Measurements from ENCODE around the gene PTPRM. TPM values are rescaled to one million over a fixed set of nuclear protein-coding genes. Genes with fewer than 3 reads are reported as not detected.

PTPRM gene
- polyA plus RNA-seq, 3 donors, result 0.04 to 2.1 (median 0.66) TPM

GRCh38 chr18:8011906-8012305 lies 444.8 kb downstream of the PTPRM start:
- Mint-ChIP-seq H3K4me3 (no peak overlapping the region), H3K36me3 (no peaks in the 10 kb centered on the region), H3K9me3 (peaks cover 0 to 4% (median 2%) of the 10 kb centered on the region in 7 donors), H3K27me3 (ENCODE audit: low read depth in 3 of 3) (peaks cover 0 to 2% (median 2%) of the 10 kb centered on the region in 3 donors), H3K4me1 (no peaks in the 10 kb centered on the region), H3K27ac (no peak overlapping the region)
- no peak for TF ChIP-seq CTCF (IDR thresholded peaks at IDR 0.05)
- H3K9me3 ChIP-seq (replicated peaks in 1 of 2; ENCODE audit: control insufficient read depth in 1 of 2, insufficient read depth in 1 of 2, low read length in 2 of 2), result no peaks in the 10 kb centered on the region
- H3K4me2 ChIP-seq (replicated peaks; ENCODE audit: extremely low read depth, low read length, poor library complexity, severe bottlenecking), result no peak overlapping the region
- DNase-seq, result no peak
- no peak overlapping the region for H3K9ac ChIP-seq (ENCODE audit: insufficient read depth, low read length, poor library complexity, severe bottlenecking)
- H3K36me3 ChIP-seq (replicated peaks in 1 of 2; ENCODE audit: control insufficient read depth in 1 of 2, insufficient read depth in 2 of 2, low read length in 2 of 2), result no peaks in the 10 kb centered on the region
- no peaks in the 10 kb centered on the region for H4K20me1 ChIP-seq (ENCODE audit: insufficient read depth, low read length)
- intact Hi-C loops (cut with micrococcal nuclease), result no loop called here
- H3K27ac ChIP-seq (ENCODE audit: low read depth in 1 of 2, low read length in 2 of 2), result no peak overlapping the region
- no peaks in the 10 kb centered on the region for H3K27me3 ChIP-seq (ENCODE audit: control insufficient read depth in 2 of 2, insufficient read depth in 2 of 2, low read length in 2 of 2)
- no peaks in the 10 kb centered on the region for H3K4me1 ChIP-seq (ENCODE audit: control insufficient read depth in 1 of 2, insufficient read depth in 2 of 2, low read length in 2 of 2)
- no peak overlapping the region for H2AFZ ChIP-seq (ENCODE audit: insufficient read depth, low read depth, low read length, poor library complexity, severe bottlenecking)
- H3K79me2 ChIP-seq (ENCODE audit: insufficient read depth, low read length), result no peaks in the 10 kb centered on the region
- no CpG with 5 or more reads among the region's 4 CpGs for WGBS (ENCODE audit: insufficient coverage)
- H3K4me3 ChIP-seq (replicated peaks in 1 of 3; ENCODE audit: low read depth in 2 of 3, low read length in 3 of 3), result no peak overlapping the region

GRCh38 chr18:8018701-8019331 lies 451.7 kb downstream of the PTPRM start:
- no peaks in the 10 kb centered on the region for H3K9me3 ChIP-seq (replicated peaks in 1 of 2; ENCODE audit: control insufficient read depth in 1 of 2, insufficient read depth in 1 of 2, low read length in 2 of 2)
- H3K27ac ChIP-seq (ENCODE audit: low read depth in 1 of 2, low read length in 2 of 2), result no peak overlapping the region
- no peaks in the 10 kb centered on the region for H4K20me1 ChIP-seq (ENCODE audit: insufficient read depth, low read length)
- H3K4me3 ChIP-seq (replicated peaks in 1 of 3; ENCODE audit: low read depth in 2 of 3, low read length in 3 of 3), result no peak overlapping the region
- no peak overlapping the region for H3K4me3 Mint-ChIP-seq
- no peaks in the 10 kb centered on the region for H3K27me3 ChIP-seq (ENCODE audit: control insufficient read depth in 2 of 2, insufficient read depth in 2 of 2, low read length in 2 of 2)
- H3K4me1 Mint-ChIP-seq, result no peaks in the 10 kb centered on the region
- no peak overlapping the region for H2AFZ ChIP-seq (ENCODE audit: insufficient read depth, low read depth, low read length, poor library complexity, severe bottlenecking)
- no peaks in the 10 kb centered on the region for H3K27me3 Mint-ChIP-seq (ENCODE audit: low read depth in 3 of 3)
- no peak overlapping the region for H3K9ac ChIP-seq (ENCODE audit: insufficient read depth, low read length, poor library complexity, severe bottlenecking)
- DNase-seq, result no peak
- no peaks in the 10 kb centered on the region for H3K4me1 ChIP-seq (ENCODE audit: control insufficient read depth in 1 of 2, insufficient read depth in 2 of 2, low read length in 2 of 2)
- H3K79me2 ChIP-seq (ENCODE audit: insufficient read depth, low read length), result no peaks in the 10 kb centered on the region
- no peak overlapping the region for H3K27ac Mint-ChIP-seq
- H3K36me3 Mint-ChIP-seq, result no peaks in the 10 kb centered on the region
- TF ChIP-seq CTCF (IDR thresholded peaks at IDR 0.05), result no peak
- no peaks in the 10 kb centered on the region for H3K36me3 ChIP-seq (replicated peaks in 1 of 2; ENCODE audit: control insufficient read depth in 1 of 2, insufficient read depth in 2 of 2, low read length in 2 of 2)
- 60% methylated on average over 1 of the region's 6 CpGs for WGBS (ENCODE audit: insufficient coverage)
- H3K4me2 ChIP-seq (replicated peaks; ENCODE audit: extremely low read depth, low read length, poor library complexity, severe bottlenecking), result no peak overlapping the region
- peaks cover 0 to 6% (median 0%) of the 10 kb centered on the region in 7 donors for H3K9me3 Mint-ChIP-seq
- intact Hi-C loops (cut with micrococcal nuclease), result no loop called here
